ENCODE measurements around the gene IL10. TPM values are rescaled to one million over a fixed set of nuclear protein-coding genes. Genes with fewer than 3 reads are reported as not detected.

The IL10 gene
- total and polyA plus RNA-seq, 2 donors from 2014 or later, result 0.49 to 2.5 TPM

- H3K4me1 ChIP-seq (ENCODE audit: control insufficient read depth in 2 of 3, insufficient read depth in 2 of 3, low read depth in 1 of 3, low read length in 3 of 3), result peaks cover 0 to 13% (median 0%) of the 10 kb centered on the region in 3 donors
- no peak overlapping the region for H3K27ac ChIP-seq (ENCODE audit: low read depth in 2 of 2, low read length in 2 of 2)
- no peaks in the 10 kb centered on the region for H3K36me3 ChIP-seq (ENCODE audit: control insufficient read depth in 2 of 3, insufficient read depth in 3 of 3, low read length in 3 of 3)
- FAIRE-seq (no peak), DNase-seq (peak in 1 of 5 donors; percentile 16)
- intact Hi-C loops (cut with DNase I), result no loop called here
- H3K9me3 ChIP-seq (ENCODE audit: control insufficient read depth in 2 of 3, insufficient read depth in 1 of 3, low read length in 3 of 3), result no peaks in the 10 kb centered on the region
- H3K4me3 ChIP-seq (ENCODE audit: low read length in 3 of 3), result no peak overlapping the region
- TF ChIP-seq, protein P1, sequence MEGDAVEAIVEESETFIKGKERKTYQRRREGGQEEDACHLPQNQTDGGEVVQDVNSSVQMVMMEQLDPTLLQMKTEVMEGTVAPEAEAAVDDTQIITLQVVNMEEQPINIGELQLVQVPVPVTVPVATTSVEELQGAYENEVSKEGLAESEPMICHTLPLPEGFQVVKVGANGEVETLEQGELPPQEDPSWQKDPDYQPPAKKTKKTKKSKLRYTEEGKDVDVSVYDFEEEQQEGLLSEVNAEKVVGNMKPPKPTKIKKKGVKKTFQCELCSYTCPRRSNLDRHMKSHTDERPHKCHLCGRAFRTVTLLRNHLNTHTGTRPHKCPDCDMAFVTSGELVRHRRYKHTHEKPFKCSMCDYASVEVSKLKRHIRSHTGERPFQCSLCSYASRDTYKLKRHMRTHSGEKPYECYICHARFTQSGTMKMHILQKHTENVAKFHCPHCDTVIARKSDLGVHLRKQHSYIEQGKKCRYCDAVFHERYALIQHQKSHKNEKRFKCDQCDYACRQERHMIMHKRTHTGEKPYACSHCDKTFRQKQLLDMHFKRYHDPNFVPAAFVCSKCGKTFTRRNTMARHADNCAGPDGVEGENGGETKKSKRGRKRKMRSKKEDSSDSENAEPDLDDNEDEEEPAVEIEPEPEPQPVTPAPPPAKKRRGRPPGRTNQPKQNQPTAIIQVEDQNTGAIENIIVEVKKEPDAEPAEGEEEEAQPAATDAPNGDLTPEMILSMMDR (IDR thresholded peaks at IDR 0.05; ENCODE audit: borderline replicate concordance, extremely low read depth, insufficient read depth), result no peak
- no peaks in the 10 kb centered on the region for H3K27me3 ChIP-seq (ENCODE audit: control insufficient read depth, insufficient read depth, low read length)
- no peak overlapping the region for H3K9ac ChIP-seq (ENCODE audit: low read length in 3 of 3)
Observed at GRCh38 chr1:206742719-206743383, 29.4 kb downstream of the IL10 start.

DNA sequence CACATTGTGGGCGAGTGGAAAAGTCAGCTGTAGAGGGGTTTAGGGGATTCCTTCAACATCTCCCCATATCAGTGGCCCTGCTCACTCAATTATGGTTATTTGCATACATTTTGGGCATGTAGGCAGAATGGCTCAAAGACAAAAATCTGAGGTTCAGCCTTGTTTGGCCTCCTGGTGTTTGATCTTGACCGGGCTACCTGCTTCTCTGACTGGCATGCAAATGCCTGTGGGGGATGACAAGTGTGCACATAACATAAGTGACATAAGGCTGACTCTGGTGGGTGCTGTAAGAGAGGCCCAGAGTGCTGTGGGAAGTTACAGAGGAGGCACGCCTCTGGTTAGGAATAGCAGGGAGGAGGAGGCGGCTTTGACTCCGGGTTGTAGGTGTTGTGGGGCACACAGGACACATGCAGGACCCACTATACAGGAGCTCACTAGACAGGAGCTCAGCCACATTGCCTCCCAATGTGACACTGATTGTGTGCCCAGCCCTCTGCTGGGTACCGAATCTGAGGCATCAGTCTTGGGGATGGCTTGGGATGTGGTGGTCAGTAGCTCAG, 31.1 kb downstream of the IL10 start:
- Histone ChIP-seq H3K4me3 (ENCODE audit: low read length in 3 of 3) (no peak overlapping the region), H3K4me1 (ENCODE audit: control insufficient read depth in 2 of 3, insufficient read depth in 2 of 3, low read depth in 1 of 3, low read length in 3 of 3) (peaks cover 0 to 16% (median 0%) of the 10 kb centered on the region in 3 donors), H3K27ac (ENCODE audit: low read depth in 2 of 2, low read length in 2 of 2) (no peak overlapping the region), H3K27me3 (ENCODE audit: control insufficient read depth, insufficient read depth, low read length) (no peaks in the 10 kb centered on the region), H3K9ac (ENCODE audit: low read length in 3 of 3) (no peak overlapping the region), H3K36me3 (ENCODE audit: control insufficient read depth in 2 of 3, insufficient read depth in 3 of 3, low read length in 3 of 3) (no peaks in the 10 kb centered on the region), H3K9me3 (ENCODE audit: control insufficient read depth in 2 of 3, insufficient read depth in 1 of 3, low read length in 3 of 3) (no peaks in the 10 kb centered on the region)
- FAIRE-seq (no peak), DNase-seq (no peak)
- intact Hi-C loops (cut with DNase I), result no loop called here
- TF ChIP-seq, protein P1 (IDR thresholded peaks at IDR 0.05; ENCODE audit: borderline replicate concordance, extremely low read depth, insufficient read depth), result no peak

GRCh38 chr1:206739411-206740076, 32.8 kb downstream of the IL10 start:
- TF ChIP-seq, protein P1 (IDR thresholded peaks at IDR 0.05; ENCODE audit: borderline replicate concordance, extremely low read depth, insufficient read depth), result no peak
- Histone ChIP-seq H3K27me3 (ENCODE audit: control insufficient read depth, insufficient read depth, low read length) (no peaks in the 10 kb centered on the region), H3K36me3 (ENCODE audit: control insufficient read depth in 2 of 3, insufficient read depth in 3 of 3, low read length in 3 of 3) (peaks cover 0 to 10% (median 2%) of the 10 kb centered on the region in 3 donors), H3K4me1 (ENCODE audit: control insufficient read depth in 2 of 3, insufficient read depth in 2 of 3, low read depth in 1 of 3, low read length in 3 of 3) (peaks cover 0 to 24% (median 0%) of the 10 kb centered on the region in 3 donors), H3K9me3 (ENCODE audit: control insufficient read depth in 2 of 3, insufficient read depth in 1 of 3, low read length in 3 of 3) (no peaks in the 10 kb centered on the region), H3K27ac (ENCODE audit: low read depth in 2 of 2, low read length in 2 of 2) (no peak overlapping the region), H3K9ac (ENCODE audit: low read length in 3 of 3) (no peak overlapping the region), H3K4me3 (ENCODE audit: low read length in 3 of 3) (no peak overlapping the region)
- DNase-seq, result peak in 3 of 5 donors; percentile 32 to 40 (median 35)
- intact Hi-C loops (cut with DNase I), result loop anchor here (5.0 kb wide), 1 partner anchor 173 kb away; no protein-coding TSS in a partner anchor
- no peak for FAIRE-seq

Data from kidney (tissue), 14 donors.